ENCODE data around the gene ZNF33B. TPM values are rescaled to one million over a fixed set of nuclear protein-coding genes. Genes with fewer than 3 reads are reported as not detected.

Gene ZNF33B
- total RNA-seq, 1 donor from 2014 or later: 13.0 TPM

DNA sequence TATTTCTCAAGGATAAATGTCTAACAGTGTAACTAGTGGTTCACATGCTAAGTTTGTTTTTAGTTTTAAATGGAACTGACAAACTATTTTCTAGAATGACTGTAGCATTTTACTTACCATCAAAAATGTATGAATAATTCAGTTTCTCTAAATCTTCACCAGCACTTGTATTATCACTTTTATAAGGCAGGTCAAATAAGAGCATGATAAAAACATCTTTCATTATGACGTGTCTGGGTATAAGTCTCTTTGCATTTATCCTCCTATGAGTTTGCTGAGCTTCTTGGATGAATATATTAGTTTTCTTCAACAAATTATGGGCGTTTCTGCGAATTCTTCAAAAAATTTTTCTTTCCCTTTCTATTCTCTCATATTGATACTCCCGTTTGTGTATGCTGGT, 19.9 kb downstream of the ZNF33B start:
- no peak overlapping the region for H3K4me3 ChIP-seq (ENCODE audit: low read depth, low read length)
- TF ChIP-seq, protein P1, sequence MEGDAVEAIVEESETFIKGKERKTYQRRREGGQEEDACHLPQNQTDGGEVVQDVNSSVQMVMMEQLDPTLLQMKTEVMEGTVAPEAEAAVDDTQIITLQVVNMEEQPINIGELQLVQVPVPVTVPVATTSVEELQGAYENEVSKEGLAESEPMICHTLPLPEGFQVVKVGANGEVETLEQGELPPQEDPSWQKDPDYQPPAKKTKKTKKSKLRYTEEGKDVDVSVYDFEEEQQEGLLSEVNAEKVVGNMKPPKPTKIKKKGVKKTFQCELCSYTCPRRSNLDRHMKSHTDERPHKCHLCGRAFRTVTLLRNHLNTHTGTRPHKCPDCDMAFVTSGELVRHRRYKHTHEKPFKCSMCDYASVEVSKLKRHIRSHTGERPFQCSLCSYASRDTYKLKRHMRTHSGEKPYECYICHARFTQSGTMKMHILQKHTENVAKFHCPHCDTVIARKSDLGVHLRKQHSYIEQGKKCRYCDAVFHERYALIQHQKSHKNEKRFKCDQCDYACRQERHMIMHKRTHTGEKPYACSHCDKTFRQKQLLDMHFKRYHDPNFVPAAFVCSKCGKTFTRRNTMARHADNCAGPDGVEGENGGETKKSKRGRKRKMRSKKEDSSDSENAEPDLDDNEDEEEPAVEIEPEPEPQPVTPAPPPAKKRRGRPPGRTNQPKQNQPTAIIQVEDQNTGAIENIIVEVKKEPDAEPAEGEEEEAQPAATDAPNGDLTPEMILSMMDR (conservative IDR thresholded peaks at IDR 0.05; ENCODE audit: low read depth, low read length): no peak
- no peak for DNase-seq (ENCODE audit: low read depth)

DNA sequence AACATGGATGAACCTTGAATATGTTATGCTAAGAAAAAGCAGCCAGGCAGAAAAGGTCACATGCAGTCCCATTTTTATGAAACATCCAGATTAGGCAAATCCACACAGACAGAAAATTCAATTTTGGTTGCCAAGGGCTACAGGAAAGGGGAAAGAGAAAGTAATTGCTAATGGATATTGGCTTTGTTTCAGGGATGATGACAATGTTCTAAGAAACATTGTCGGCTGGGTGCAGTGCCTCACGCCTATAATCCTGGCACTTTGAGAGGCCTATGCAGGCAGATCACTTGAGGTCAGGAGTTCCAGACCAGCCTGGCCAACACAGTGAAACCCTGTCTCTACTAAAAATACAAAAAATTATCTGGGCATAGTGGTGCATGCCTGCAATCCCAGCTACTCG, 23.0 kb downstream of the ZNF33B start:
- TF ChIP-seq, protein P1 (conservative IDR thresholded peaks at IDR 0.05; ENCODE audit: low read depth, low read length): no peak
- DNase-seq (ENCODE audit: low read depth): no peak
- H3K4me3 ChIP-seq (ENCODE audit: low read depth, low read length): no peak overlapping the region

DNA sequence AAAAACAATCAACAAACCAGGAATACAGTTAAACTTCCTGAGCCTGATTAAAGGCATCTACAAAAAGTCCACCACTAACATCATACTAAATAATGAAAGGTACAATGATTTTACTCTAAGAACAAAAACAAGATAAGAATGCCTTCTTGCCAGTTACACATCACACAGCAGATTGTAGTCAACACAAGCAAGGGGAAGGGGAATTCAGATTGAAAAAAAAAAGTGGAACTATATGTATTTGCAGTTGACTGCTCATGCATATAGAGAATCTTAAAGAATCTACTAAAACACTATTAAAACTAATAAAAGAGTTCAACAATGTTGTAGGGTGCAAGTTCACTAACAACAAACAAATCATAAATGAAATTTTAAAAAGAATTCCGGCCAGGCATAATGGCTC, 28.5 kb downstream of the ZNF33B start:
- TF ChIP-seq, protein P1 (conservative IDR thresholded peaks at IDR 0.05; ENCODE audit: low read depth, low read length): no peak
- DNase-seq (ENCODE audit: low read depth): no peak
- no peak overlapping the region for H3K4me3 ChIP-seq (ENCODE audit: low read depth, low read length)

DNA sequence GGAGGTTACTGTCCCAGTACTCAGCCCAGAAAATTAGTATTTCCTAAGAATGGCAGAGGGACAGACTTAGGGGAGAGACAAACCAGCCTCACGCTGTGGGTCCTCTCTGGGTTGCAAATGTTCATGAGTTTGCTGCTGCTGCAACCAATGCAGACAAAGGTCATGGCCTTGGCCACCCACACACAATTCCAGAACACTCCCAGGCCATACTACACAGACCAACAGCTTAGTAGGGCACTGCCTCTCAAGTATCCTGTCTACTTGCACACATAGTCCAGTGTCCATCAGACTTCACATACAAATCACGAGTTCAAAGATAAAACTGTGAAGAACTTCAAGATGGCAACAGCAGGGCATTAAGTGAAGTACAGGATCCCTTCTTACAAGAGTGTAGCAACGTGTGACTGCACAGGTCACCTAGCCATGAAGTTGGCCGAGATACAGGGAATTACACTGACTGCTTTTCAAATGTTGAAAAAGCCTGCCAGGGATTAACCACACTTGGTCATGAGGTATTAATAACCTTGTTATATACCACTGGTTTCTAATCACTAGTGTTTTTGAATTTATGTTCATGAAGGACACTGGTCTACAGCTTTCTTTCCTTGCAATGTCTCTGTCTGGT, 40.0 kb downstream of the ZNF33B start:
- no peak for DNase-seq (ENCODE audit: low read depth)

DNA sequence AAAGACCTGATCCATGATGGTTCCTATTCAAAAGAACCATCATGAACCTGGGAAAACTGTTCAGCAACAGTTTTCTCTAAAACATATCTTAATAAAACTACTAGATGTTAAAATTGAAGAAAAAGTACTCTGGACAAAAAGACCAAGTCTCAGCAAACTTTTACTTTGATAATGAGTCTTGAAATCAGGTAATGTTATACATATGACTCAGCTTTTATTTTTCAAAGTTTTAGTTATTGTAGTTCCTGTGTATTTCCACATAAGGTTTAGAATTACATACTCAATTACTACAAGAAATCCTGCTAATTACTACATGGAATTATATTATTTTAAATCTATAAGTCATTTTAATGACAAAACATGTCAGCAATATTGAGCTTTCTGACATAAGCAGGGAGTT, 42.2 kb downstream of the ZNF33B start:
- H3K4me3 ChIP-seq (ENCODE audit: low read depth, low read length): no peak overlapping the region
- TF ChIP-seq, protein P1 (conservative IDR thresholded peaks at IDR 0.05; ENCODE audit: low read depth, low read length): no peak
- no peak for DNase-seq (ENCODE audit: low read depth)

More for the DNA sequence above, 40.0 kb downstream of the ZNF33B start:
- TF ChIP-seq, protein P1 (conservative IDR thresholded peaks at IDR 0.05; ENCODE audit: low read depth, low read length): no peak
- no peak overlapping the region for H3K4me3 ChIP-seq (ENCODE audit: low read depth, low read length)

DNA sequence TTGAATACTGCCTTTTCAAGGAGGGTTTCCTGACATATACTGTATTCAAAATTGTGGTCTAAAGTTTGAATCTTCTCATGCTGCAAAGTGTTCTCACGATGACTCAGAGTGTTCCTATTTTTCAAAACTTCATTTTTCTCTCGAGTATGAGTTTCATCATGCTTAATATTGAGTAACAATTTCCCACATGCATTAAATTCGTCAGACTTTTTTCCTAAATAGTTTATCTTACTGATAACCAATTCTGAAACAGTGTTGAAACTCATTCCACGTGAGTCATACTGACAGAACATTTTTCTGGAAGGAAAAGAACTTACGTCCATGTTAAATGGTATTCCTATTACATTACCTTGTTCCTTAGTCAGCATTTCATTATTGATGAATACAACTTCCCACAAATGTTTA, 44.1 kb downstream of the ZNF33B start:
- no peak for DNase-seq (ENCODE audit: low read depth)
- TF ChIP-seq, protein P1 (conservative IDR thresholded peaks at IDR 0.05; ENCODE audit: low read depth, low read length): no peak
- no peak overlapping the region for H3K4me3 ChIP-seq (ENCODE audit: low read depth, low read length)

DNA sequence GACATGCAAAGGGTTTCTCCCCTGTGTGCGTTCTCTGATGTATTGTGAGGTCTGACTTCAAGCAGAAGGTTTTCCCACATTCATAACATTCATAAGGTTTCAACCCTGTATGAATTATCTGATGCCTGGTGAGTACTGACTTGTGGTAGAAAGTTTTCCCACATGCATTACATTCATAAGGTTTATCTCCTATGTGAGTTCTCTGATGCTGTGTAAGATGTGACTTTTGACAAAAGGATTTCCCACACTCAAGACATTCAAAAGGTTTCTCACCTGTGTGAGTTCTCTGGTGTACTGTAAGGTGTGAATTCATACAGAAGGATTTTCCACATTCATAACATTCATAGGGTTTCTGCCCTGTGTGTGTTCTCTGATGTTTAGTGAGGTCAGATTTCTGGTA, 45.1 kb downstream of the ZNF33B start:
- DNase-seq (ENCODE audit: low read depth): no peak
- TF ChIP-seq, protein P1 (conservative IDR thresholded peaks at IDR 0.05; ENCODE audit: low read depth, low read length): no peak
- no peak overlapping the region for H3K4me3 ChIP-seq (ENCODE audit: low read depth, low read length)

All from epithelial cell of proximal tubule (primary cell).